ENCODE results near the gene KCNK2. TPM values are rescaled to one million over a fixed set of nuclear protein-coding genes. Genes with fewer than 3 reads are reported as not detected.

KCNK2 gene
- total RNA-seq, 1 donor from 2014 or later: 4.8 TPM

- no peaks in the 10 kb centered on the region for H3K36me3 Mint-ChIP-seq (ENCODE audit: low read depth)
- H3K9me3 Mint-ChIP-seq: no peaks in the 10 kb centered on the region
- no peaks in the 10 kb centered on the region for H3K27me3 Mint-ChIP-seq (ENCODE audit: low read depth)
- TF ChIP-seq CTCF (conservative IDR thresholded peaks at IDR 0.05): no peak
- no peak for DNase-seq (ENCODE audit: low read depth, low spot score)
- no peak overlapping the region for H3K27ac Mint-ChIP-seq (ENCODE audit: unreplicated experiment)
- H3K4me3 Mint-ChIP-seq: no peak overlapping the region
- peaks cover 8% of the 10 kb centered on the region for H3K4me1 Mint-ChIP-seq
Observed at GRCh38 chr1:215219372-215219771, 136.8 kb downstream of the KCNK2 start.

DNA sequence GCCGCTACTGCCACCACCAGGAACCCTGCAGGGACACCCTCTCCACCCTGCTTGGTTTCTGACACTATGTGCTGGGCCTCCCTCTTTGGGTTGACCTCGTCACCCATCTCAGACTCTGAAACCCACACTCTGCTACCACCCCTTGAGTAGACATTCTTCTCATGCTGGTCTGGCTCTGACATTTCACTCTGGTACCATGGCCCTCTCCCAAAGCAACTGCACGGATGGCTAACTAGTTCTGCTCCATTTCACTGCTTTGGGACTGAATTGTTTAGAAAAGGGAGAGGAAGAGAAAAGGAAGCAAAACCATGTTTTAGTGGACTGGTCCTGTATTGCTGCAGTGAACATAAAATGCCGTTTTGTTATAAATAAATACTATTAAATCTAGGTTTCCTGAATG, 137.8 kb downstream of the KCNK2 start:
- no peak overlapping the region for H3K4me3 Mint-ChIP-seq
- peaks cover 7% of the 10 kb centered on the region for H3K4me1 Mint-ChIP-seq
- no peaks in the 10 kb centered on the region for H3K9me3 Mint-ChIP-seq
- DNase-seq (ENCODE audit: low read depth, low spot score): no peak
- no peak for TF ChIP-seq CTCF (conservative IDR thresholded peaks at IDR 0.05)
- H3K27ac Mint-ChIP-seq (ENCODE audit: unreplicated experiment): no peak overlapping the region
- no peaks in the 10 kb centered on the region for H3K27me3 Mint-ChIP-seq (ENCODE audit: low read depth)
- no peaks in the 10 kb centered on the region for H3K36me3 Mint-ChIP-seq (ENCODE audit: low read depth)

DNA sequence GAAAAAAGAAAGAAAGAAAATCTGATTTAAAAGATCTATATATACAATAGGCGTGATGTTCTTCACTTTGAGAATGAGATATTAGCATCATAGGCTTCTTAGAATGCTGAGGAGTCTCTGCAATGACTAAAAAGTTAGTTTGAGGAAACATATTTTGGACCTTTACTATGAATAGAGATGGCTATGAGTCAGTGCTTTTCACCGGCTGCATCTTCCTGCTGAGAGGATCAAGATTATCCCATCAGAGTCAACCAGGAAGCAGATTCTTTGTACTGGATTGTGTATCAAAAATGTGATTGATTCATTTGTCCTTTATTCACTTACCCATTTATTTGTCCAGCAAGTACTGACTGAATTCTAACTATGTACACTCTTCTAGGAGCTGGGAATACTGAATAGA, 144.2 kb downstream of the KCNK2 start:
- no peaks in the 10 kb centered on the region for H3K36me3 Mint-ChIP-seq (ENCODE audit: low read depth)
- H3K4me1 Mint-ChIP-seq: no peaks in the 10 kb centered on the region
- H3K27me3 Mint-ChIP-seq (ENCODE audit: low read depth): no peaks in the 10 kb centered on the region
- no peak for TF ChIP-seq CTCF (conservative IDR thresholded peaks at IDR 0.05)
- H3K9me3 Mint-ChIP-seq: no peaks in the 10 kb centered on the region
- H3K4me3 Mint-ChIP-seq: no peak overlapping the region
- no peak overlapping the region for H3K27ac Mint-ChIP-seq (ENCODE audit: unreplicated experiment)
- no peak for DNase-seq (ENCODE audit: low read depth, low spot score)

- TF ChIP-seq CTCF (conservative IDR thresholded peaks at IDR 0.05): no peak
- H3K27me3 Mint-ChIP-seq (ENCODE audit: low read depth): no peaks in the 10 kb centered on the region
- no peak for DNase-seq (ENCODE audit: low read depth, low spot score)
- H3K4me1 Mint-ChIP-seq: no peaks in the 10 kb centered on the region
- no peaks in the 10 kb centered on the region for H3K36me3 Mint-ChIP-seq (ENCODE audit: low read depth)
- H3K9me3 Mint-ChIP-seq: no peaks in the 10 kb centered on the region
- no peak overlapping the region for H3K4me3 Mint-ChIP-seq
- H3K27ac Mint-ChIP-seq (ENCODE audit: unreplicated experiment): no peak overlapping the region
Observed at GRCh38 chr1:215228193-215228592, 145.7 kb downstream of the KCNK2 start.

DNA sequence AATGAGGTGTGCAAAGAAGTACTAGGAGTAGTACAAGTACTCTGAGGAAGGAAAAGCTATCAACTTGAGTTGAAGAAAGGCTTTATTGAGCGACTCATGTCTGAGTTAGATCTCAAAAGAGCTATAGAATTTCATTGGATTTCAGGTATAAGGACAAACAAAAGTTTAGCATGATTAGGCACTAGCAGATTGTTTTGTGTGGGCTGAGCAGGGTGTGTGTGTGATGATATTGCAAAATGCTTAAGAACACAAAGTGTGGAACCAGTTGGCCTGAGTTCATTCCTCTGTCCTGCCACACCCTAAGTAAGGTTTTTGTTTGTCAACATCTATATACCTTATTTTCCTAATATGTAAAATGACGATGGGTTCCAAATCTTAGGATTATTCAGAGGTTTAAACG, 158.9 kb downstream of the KCNK2 start:
- Mint-ChIP-seq H3K36me3 (ENCODE audit: low read depth) (no peaks in the 10 kb centered on the region), H3K27me3 (ENCODE audit: low read depth) (no peaks in the 10 kb centered on the region), H3K27ac (ENCODE audit: unreplicated experiment) (no peak overlapping the region), H3K4me3 (no peak overlapping the region), H3K9me3 (no peaks in the 10 kb centered on the region), H3K4me1 (no peaks in the 10 kb centered on the region)
- no peak for TF ChIP-seq CTCF (conservative IDR thresholded peaks at IDR 0.05)
- DNase-seq (ENCODE audit: low read depth, low spot score): no peak

Measured in neural crest cell (in vitro differentiated cells).